GM13977 (cell line): Measurements from ENCODE around the gene SCGB3A1.

ENCODE experiments used
- DNase-seq: peaks from one replicate; pipeline ENCODE4 v3.0.0; 2012; ENCODE audit warnings: low spot score
- in situ Hi-C: fragments of 300-500 bp; cut with MboI; formaldehyde crosslinking; loops from one replicate; pipeline ENCODE4 v1.12.0; 2022; ENCODE audit warnings: low sequenced_read_pairs, low pct_unique_long_range_greater_than_20kb, mixed read lengths, inconsistent platforms; ENCODE audit not compliant: unreplicated experiment
- TF ChIP-seq, protein P1 (sequence below): IDR thresholded peaks from 2 replicates; pipeline ENCODE4 v1.5.1; 2012; ENCODE audit warnings: mild to moderate bottlenecking, control low read depth; ENCODE audit not compliant: insufficient read depth; ENCODE audit errors: extremely low read depth, missing control alignments

SCGB3A1 gene

DNA sequence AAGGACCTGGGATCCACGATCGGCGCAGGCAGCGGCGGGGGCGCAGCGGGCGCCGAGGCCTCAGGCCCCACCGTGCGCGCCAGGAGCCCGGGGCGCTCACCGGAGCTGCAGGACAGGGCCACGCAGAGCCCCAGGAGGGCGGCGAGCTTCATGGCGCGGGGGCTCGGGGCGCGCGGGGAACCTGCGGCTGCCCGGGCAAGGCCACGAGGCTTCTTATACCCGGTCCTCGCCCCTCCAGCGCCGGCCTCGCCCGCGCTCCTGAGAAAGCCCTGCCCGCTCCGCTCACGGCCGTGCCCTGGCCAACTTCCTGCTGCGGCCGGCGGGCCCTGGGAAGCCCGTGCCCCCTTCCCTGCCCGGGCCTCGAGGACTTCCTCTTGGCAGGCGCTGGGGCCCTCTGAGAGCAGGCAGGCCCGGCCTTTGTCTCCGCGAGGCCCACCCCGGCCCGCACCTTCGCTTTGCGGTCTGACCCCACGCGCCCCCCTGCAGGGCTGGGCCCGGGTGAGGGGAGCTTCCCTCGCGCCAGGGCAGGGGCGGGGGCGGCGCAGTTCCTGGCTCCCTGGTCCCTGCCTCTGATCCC lies at the start of gene SCGB3A1:
Gene SCGB3A1, minus strand, starts transcription at position 189 of the 577 bp plus-strand sequence. Its CDS starts 37 bp downstream, at position 152.
- in situ Hi-C loops: no loop called here
- peak; percentile 15 for DNase-seq
- TF ChIP-seq, protein P1, sequence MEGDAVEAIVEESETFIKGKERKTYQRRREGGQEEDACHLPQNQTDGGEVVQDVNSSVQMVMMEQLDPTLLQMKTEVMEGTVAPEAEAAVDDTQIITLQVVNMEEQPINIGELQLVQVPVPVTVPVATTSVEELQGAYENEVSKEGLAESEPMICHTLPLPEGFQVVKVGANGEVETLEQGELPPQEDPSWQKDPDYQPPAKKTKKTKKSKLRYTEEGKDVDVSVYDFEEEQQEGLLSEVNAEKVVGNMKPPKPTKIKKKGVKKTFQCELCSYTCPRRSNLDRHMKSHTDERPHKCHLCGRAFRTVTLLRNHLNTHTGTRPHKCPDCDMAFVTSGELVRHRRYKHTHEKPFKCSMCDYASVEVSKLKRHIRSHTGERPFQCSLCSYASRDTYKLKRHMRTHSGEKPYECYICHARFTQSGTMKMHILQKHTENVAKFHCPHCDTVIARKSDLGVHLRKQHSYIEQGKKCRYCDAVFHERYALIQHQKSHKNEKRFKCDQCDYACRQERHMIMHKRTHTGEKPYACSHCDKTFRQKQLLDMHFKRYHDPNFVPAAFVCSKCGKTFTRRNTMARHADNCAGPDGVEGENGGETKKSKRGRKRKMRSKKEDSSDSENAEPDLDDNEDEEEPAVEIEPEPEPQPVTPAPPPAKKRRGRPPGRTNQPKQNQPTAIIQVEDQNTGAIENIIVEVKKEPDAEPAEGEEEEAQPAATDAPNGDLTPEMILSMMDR: no peak

DNA sequence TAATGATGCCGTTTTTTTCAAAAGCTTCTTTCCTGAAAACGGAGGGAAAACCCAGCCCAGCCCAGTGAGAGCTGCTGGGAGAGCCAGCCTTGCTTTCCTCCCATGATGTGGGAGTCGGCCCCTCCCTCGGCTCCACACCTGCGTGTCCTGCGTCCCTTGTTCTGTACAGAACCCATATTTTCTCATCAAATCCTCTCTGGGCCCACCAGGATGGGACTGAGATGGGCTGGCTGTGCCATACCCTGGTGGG lies 49.2 kb upstream of the SCGB3A1 start:
- TF ChIP-seq, protein P1: no peak
- in situ Hi-C loops: no loop called here
- DNase-seq: no peak

- no peak for DNase-seq
- TF ChIP-seq, protein P1: no peak
- in situ Hi-C loops: no loop called here
Observed at GRCh38 chr5:180639741-180640610, 48.7 kb upstream of the SCGB3A1 start.

DNA sequence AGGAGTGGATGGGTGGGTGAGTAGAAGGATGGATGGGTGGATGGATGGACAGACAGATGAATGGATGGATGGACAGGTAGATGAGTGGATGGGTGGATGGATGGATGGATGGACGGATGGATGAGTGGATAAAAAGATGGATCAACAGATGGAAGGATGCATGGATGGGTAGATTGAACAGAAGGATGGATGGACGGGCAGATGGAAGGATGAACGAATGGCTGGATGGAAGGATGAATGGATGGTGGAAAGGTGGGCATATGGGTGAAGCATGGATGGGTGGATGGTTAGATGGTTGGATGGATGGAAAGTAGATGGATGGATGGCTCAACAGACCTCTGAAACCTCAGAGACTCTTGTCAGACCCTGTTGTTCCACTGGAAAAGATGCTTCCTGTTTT lies 48.0 kb upstream of the SCGB3A1 start:
- TF ChIP-seq, protein P1: no peak
- no peak for DNase-seq
- in situ Hi-C loops: no loop called here

GRCh38 chr5:180637962-180638680 lies 46.8 kb upstream of the SCGB3A1 start:
- no peak for DNase-seq

DNA sequence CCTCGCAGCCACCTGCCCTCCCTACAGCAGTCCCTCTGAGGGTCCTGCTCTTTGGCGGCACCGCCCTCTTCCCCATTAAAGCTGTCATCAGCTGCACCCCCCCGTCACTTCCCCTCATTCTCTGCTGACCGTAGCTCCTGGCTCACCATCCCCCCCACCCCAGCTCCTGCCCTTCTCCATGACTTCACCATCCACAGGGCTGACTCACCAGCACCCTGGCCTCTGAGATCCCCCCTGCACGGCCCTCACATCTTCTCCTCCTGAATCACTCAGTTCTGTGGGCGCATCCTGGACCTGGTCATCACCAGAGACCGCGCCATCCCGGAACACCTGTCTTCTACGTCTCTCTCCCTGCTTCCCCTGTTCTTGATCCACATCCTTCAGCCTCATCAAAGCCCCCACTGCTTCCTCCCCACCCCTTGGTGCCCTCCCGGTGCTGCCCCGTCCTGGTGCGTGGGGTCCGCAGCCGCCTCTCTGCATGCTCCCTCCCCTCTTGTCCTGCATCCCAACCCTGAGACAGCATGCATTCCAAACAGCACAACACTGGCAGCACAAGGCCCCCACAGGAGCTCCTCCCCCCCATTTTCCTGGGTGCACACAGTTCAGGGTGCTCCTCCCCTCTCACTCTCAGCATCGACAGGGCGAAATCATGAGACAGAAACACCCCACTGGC lies 45.2 kb upstream of the SCGB3A1 start:
- in situ Hi-C loops: no loop called here
- no peak for DNase-seq
- TF ChIP-seq, protein P1: no peak

More at GRCh38 chr5:180637962-180638680, 46.8 kb upstream of the SCGB3A1 start:
- TF ChIP-seq, protein P1: no peak
- in situ Hi-C loops: no loop called here
